ENCODE data around the gene METTL3.

Gene METTL3

DNA sequence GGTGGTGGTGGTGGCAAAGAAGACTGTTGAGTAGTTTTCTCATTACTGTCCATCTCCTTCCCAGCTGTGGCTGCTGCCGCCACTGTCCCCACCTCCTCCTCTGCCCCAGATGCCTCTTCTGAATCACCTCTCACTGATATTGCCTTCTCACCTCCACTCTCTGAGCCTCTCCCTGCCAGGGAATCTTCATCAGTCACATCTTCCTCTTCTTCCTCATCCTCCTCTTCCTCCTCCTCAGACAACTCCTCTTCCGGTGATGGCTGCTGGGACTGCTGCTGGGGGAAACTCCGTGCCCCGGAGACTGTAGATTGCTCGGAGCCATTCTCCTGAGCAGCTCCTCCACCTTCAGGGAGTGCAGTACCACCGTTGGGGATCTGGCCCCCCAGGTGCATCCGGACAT, 12.1 kb upstream of the METTL3 start:
- TF ChIP-seq EZH2phosphoT487 (IDR thresholded peaks at IDR 0.05; ENCODE audit: borderline replicate concordance), result no peak
- TF ChIP-seq, protein P1, sequence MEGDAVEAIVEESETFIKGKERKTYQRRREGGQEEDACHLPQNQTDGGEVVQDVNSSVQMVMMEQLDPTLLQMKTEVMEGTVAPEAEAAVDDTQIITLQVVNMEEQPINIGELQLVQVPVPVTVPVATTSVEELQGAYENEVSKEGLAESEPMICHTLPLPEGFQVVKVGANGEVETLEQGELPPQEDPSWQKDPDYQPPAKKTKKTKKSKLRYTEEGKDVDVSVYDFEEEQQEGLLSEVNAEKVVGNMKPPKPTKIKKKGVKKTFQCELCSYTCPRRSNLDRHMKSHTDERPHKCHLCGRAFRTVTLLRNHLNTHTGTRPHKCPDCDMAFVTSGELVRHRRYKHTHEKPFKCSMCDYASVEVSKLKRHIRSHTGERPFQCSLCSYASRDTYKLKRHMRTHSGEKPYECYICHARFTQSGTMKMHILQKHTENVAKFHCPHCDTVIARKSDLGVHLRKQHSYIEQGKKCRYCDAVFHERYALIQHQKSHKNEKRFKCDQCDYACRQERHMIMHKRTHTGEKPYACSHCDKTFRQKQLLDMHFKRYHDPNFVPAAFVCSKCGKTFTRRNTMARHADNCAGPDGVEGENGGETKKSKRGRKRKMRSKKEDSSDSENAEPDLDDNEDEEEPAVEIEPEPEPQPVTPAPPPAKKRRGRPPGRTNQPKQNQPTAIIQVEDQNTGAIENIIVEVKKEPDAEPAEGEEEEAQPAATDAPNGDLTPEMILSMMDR (conservative IDR thresholded peaks at IDR 0.05; ENCODE audit: low read length), result no peak
- Histone ChIP-seq H3K27me3 (ENCODE audit: insufficient read depth, low read length, poor library complexity, severe bottlenecking) (peaks cover 4% of the 10 kb centered on the region), H3K4me1 (ENCODE audit: insufficient read depth, low read length, poor library complexity, severe bottlenecking) (peaks cover 13% of the 10 kb centered on the region), H3K36me3 (ENCODE audit: insufficient read depth, low read length) (no peaks in the 10 kb centered on the region), H3K4me3 (ENCODE audit: low read length, poor library complexity, severe bottlenecking) (no peak overlapping the region), H3K9me3 (ENCODE audit: insufficient read depth, low read depth, low read length) (no peaks in the 10 kb centered on the region), H3K4me2 (ENCODE audit: low read depth, low read length, poor library complexity, severe bottlenecking) (no peak overlapping the region), H3K9ac (ENCODE audit: low read depth, low read length, poor library complexity, severe bottlenecking) (no peak overlapping the region), H3K79me2 (ENCODE audit: insufficient read depth, low read length) (no peaks in the 10 kb centered on the region), H2AFZ (ENCODE audit: low read length) (no peak overlapping the region), H3K9me2 (replicated peaks; ENCODE audit: low read depth, low read length) (no peaks in the 10 kb centered on the region), H4K20me1 (ENCODE audit: insufficient read depth, low read length, poor library complexity, severe bottlenecking) (no peaks in the 10 kb centered on the region), H3F3A (ENCODE audit: low read depth) (no peaks in the 10 kb centered on the region)

DNA sequence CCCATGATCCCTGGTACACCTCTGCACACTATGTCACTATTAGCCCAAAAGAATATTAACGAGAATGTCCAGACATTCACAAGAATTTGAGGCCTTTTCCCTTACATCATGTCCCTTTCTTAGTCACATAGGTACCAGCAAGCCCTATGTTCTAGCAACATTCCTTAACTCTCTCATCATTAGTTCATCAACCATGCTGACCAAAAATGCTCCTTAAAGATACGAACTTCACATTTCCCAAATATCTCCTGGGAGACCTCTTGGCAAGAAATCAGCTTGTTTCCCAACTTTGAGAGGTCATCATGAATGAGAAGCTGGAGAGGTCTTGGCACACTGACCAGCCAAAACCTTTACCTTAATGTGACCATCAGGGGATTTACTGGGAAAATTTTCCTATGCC, 10.4 kb upstream of the METTL3 start:
- Histone ChIP-seq H4K20me1 (ENCODE audit: insufficient read depth, low read length, poor library complexity, severe bottlenecking) (no peaks in the 10 kb centered on the region), H3K4me3 (ENCODE audit: low read length, poor library complexity, severe bottlenecking) (no peak overlapping the region)

DNA sequence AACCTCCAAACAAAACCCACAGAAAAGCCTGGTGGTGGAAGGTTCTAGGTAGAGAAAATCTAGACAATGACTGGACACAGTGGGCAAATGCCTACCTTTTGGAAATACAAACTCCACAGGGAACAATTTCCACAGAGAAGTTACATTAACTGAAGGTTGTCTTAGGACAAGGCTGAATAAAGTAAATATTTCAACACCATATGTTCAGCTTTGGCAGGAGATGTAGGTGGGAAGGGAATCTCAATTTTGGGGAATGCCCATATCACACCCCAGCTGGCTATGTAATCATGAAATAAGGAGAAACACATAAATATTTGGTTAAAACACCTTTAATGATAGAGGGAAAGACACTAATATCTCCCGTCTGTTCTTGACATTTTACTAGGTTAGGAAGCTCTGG, 9.6 kb upstream of the METTL3 start:
- Histone ChIP-seq H3K9me3 (ENCODE audit: insufficient read depth, low read depth, low read length) (no peaks in the 10 kb centered on the region), H2AFZ (ENCODE audit: low read length) (no peak overlapping the region), H4K20me1 (ENCODE audit: insufficient read depth, low read length, poor library complexity, severe bottlenecking) (no peaks in the 10 kb centered on the region), H3K9me2 (replicated peaks; ENCODE audit: low read depth, low read length) (no peaks in the 10 kb centered on the region), H3K27me3 (ENCODE audit: insufficient read depth, low read length, poor library complexity, severe bottlenecking) (peaks cover 23% of the 10 kb centered on the region), H3K4me3 (ENCODE audit: low read length, poor library complexity, severe bottlenecking) (no peak overlapping the region), H3K36me3 (ENCODE audit: insufficient read depth, low read length) (no peaks in the 10 kb centered on the region), H3K9ac (ENCODE audit: low read depth, low read length, poor library complexity, severe bottlenecking) (no peak overlapping the region), H3K4me1 (ENCODE audit: insufficient read depth, low read length, poor library complexity, severe bottlenecking) (no peaks in the 10 kb centered on the region), H3F3A (ENCODE audit: low read depth) (no peaks in the 10 kb centered on the region), H3K79me2 (ENCODE audit: insufficient read depth, low read length) (no peaks in the 10 kb centered on the region), H3K4me2 (ENCODE audit: low read depth, low read length, poor library complexity, severe bottlenecking) (no peak overlapping the region)
- TF ChIP-seq EZH2phosphoT487 (IDR thresholded peaks at IDR 0.05; ENCODE audit: borderline replicate concordance), result no peak

More for the DNA sequence above, 10.4 kb upstream of the METTL3 start:
- H2AFZ ChIP-seq (ENCODE audit: low read length), result no peak overlapping the region
- H3K27me3 ChIP-seq (ENCODE audit: insufficient read depth, low read length, poor library complexity, severe bottlenecking), result peaks cover 15% of the 10 kb centered on the region
- peaks cover 3% of the 10 kb centered on the region for H3K4me1 ChIP-seq (ENCODE audit: insufficient read depth, low read length, poor library complexity, severe bottlenecking)
- H3K4me2 ChIP-seq (ENCODE audit: low read depth, low read length, poor library complexity, severe bottlenecking), result no peak overlapping the region
- no peaks in the 10 kb centered on the region for H3K36me3 ChIP-seq (ENCODE audit: insufficient read depth, low read length)
- TF ChIP-seq, protein P1 (conservative IDR thresholded peaks at IDR 0.05; ENCODE audit: low read length), result no peak
- TF ChIP-seq EZH2phosphoT487 (IDR thresholded peaks at IDR 0.05; ENCODE audit: borderline replicate concordance), result no peak
- H3K9me3 ChIP-seq (ENCODE audit: insufficient read depth, low read depth, low read length), result no peaks in the 10 kb centered on the region
- no peaks in the 10 kb centered on the region for H3F3A ChIP-seq (ENCODE audit: low read depth)
- H3K79me2 ChIP-seq (ENCODE audit: insufficient read depth, low read length), result no peaks in the 10 kb centered on the region
- H3K9ac ChIP-seq (ENCODE audit: low read depth, low read length, poor library complexity, severe bottlenecking), result no peak overlapping the region
- H3K9me2 ChIP-seq (replicated peaks; ENCODE audit: low read depth, low read length), result no peaks in the 10 kb centered on the region

DNA sequence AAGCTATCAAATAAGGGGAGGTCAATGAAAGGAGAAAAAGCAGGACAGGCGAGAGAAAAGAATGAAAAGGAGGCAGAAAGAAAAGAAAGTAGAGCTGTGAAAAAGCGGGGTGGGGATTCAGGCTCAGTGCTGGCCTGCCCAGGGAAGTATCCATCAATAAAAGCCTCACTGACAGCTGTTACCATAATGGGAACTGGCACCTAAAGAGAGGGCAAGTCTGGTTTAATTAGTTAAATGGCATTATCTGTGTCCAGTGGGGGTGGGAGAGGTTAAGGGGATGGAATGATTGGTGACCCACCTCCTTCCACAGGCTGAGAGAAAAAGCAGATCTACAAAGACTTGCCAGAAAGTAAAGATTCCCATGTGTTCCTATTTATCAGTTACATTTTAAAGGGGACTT, 7.6 kb upstream of the METTL3 start:
- H3K9ac ChIP-seq (ENCODE audit: low read depth, low read length, poor library complexity, severe bottlenecking), result no peak overlapping the region

More for the DNA sequence above, 7.6 kb upstream of the METTL3 start:
- H3K9me2 ChIP-seq (replicated peaks; ENCODE audit: low read depth, low read length), result no peaks in the 10 kb centered on the region
- H3K4me3 ChIP-seq (ENCODE audit: low read length, poor library complexity, severe bottlenecking), result no peak overlapping the region
- no peaks in the 10 kb centered on the region; the same call in 1 of the 2 replicates for H3F3A ChIP-seq (ENCODE audit: low read depth)
- no peaks in the 10 kb centered on the region for H3K4me1 ChIP-seq (ENCODE audit: insufficient read depth, low read length, poor library complexity, severe bottlenecking)
- H2AFZ ChIP-seq (ENCODE audit: low read length), result no peak overlapping the region
- no peaks in the 10 kb centered on the region for H4K20me1 ChIP-seq (ENCODE audit: insufficient read depth, low read length, poor library complexity, severe bottlenecking)
- no peaks in the 10 kb centered on the region for H3K79me2 ChIP-seq (ENCODE audit: insufficient read depth, low read length)
- TF ChIP-seq, protein P1 (conservative IDR thresholded peaks at IDR 0.05; ENCODE audit: low read length), result no peak
- no peak for TF ChIP-seq EZH2phosphoT487 (IDR thresholded peaks at IDR 0.05; ENCODE audit: borderline replicate concordance)
- no peaks in the 10 kb centered on the region for H3K9me3 ChIP-seq (ENCODE audit: insufficient read depth, low read depth, low read length)
- peaks cover 41% of the 10 kb centered on the region for H3K27me3 ChIP-seq (ENCODE audit: insufficient read depth, low read length, poor library complexity, severe bottlenecking)
- H3K4me2 ChIP-seq (ENCODE audit: low read depth, low read length, poor library complexity, severe bottlenecking), result no peak overlapping the region
- no peaks in the 10 kb centered on the region for H3K36me3 ChIP-seq (ENCODE audit: insufficient read depth, low read length)

Data from Loucy (cell line).